ENCODE measurements around the gene EFHC1.

The EFHC1 gene

DNA sequence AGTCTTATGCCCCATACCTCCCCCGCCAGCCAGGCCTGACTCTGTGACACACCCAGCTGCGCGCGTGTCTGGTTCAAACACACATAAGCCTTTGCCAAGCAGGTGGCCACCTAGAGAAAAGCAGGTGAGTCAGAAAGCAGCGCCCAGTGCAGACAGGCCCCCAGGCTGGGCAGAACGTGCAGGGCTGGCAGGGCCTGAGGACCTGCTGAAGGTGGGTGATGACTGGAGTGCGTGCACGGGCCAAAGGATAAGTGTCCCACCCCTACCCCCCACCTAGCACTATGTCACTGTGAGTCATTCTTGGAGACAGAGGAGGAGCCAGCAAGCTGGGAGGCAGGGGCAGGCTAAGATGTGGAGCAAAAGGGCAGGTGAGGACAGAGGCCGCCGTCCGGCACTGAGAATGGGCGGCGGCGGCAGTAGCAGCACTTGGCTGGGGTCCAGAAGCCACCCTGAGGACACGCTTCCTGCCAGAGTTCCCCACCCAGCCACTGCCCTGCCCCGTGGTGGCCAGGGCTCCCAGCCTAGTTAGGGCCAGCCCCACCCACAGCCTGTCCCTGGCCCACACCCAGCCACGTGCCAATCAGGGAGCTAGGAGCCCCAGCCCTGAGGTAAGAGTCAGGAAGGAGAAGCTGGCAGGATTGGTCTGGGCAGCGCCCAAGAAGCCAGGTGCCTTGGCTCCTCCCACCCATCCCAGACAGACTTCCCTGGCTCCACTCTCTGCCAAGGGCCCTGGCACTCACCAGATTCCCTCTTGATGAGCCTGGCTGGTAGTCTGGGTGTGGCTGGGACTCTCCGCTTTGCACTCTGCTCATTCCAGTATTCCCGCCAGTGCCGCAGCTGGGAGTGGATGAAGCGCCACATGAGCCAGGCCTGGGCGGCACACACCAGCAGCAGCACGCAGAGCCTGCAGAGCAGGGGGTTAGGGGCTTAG lies 84.0 kb downstream of the EFHC1 start:
- H3K4me1 ChIP-seq (ENCODE audit: insufficient read depth, poor library complexity, severe bottlenecking): peaks cover 30% of the 10 kb centered on the region
- TF ChIP-seq, protein P1, sequence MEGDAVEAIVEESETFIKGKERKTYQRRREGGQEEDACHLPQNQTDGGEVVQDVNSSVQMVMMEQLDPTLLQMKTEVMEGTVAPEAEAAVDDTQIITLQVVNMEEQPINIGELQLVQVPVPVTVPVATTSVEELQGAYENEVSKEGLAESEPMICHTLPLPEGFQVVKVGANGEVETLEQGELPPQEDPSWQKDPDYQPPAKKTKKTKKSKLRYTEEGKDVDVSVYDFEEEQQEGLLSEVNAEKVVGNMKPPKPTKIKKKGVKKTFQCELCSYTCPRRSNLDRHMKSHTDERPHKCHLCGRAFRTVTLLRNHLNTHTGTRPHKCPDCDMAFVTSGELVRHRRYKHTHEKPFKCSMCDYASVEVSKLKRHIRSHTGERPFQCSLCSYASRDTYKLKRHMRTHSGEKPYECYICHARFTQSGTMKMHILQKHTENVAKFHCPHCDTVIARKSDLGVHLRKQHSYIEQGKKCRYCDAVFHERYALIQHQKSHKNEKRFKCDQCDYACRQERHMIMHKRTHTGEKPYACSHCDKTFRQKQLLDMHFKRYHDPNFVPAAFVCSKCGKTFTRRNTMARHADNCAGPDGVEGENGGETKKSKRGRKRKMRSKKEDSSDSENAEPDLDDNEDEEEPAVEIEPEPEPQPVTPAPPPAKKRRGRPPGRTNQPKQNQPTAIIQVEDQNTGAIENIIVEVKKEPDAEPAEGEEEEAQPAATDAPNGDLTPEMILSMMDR (IDR thresholded peaks at IDR 0.05; ENCODE audit: poor library complexity, severe bottlenecking): no peak
- DNase-seq (ENCODE audit: low spot score) (peak; percentile 100), ATAC-seq (ENCODE audit: low read depth) (peak; percentile 83)
- H3K4me3 ChIP-seq (ENCODE audit: severe bottlenecking): no peak overlapping the region
- peak overlapping the region; percentile 95 for H3K27ac ChIP-seq (ENCODE audit: poor library complexity, severe bottlenecking)
- H3K9me3 ChIP-seq (ENCODE audit: severe bottlenecking): no peaks in the 10 kb centered on the region
- peaks cover 56% of the 10 kb centered on the region for H3K36me3 ChIP-seq (ENCODE audit: low read depth)
- no peaks in the 10 kb centered on the region for H3K27me3 ChIP-seq (ENCODE audit: insufficient read depth, poor library complexity, severe bottlenecking)

DNA sequence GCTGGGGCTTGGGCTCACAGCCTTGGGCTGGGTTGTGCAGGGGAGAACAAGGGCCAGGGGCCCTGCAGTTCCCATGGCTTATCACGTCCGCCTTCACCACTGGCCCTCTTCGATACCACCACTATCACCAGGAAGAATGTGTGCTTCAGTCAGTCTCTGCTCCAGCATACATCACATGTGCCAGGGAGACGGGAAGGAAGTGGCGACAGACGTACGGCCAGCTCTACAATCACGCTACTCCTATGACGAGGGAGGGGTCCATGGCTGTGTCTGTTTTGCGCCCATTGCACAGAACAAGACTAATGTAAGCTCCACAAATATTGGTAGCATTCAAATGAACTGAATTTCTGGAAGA lies 84.6 kb downstream of the EFHC1 start:
- DNase-seq (ENCODE audit: low spot score) (no peak), ATAC-seq (ENCODE audit: low read depth) (no peak)
- Histone ChIP-seq H3K4me3 (ENCODE audit: severe bottlenecking) (no peak overlapping the region), H3K36me3 (ENCODE audit: low read depth) (peaks cover 60% of the 10 kb centered on the region), H3K4me1 (ENCODE audit: insufficient read depth, poor library complexity, severe bottlenecking) (peaks cover 25% of the 10 kb centered on the region), H3K27ac (ENCODE audit: poor library complexity, severe bottlenecking) (peak overlapping the region; percentile 95), H3K9me3 (ENCODE audit: severe bottlenecking) (no peaks in the 10 kb centered on the region), H3K27me3 (ENCODE audit: insufficient read depth, poor library complexity, severe bottlenecking) (no peaks in the 10 kb centered on the region)
- TF ChIP-seq, protein P1 (IDR thresholded peaks at IDR 0.05; ENCODE audit: poor library complexity, severe bottlenecking): no peak

DNA sequence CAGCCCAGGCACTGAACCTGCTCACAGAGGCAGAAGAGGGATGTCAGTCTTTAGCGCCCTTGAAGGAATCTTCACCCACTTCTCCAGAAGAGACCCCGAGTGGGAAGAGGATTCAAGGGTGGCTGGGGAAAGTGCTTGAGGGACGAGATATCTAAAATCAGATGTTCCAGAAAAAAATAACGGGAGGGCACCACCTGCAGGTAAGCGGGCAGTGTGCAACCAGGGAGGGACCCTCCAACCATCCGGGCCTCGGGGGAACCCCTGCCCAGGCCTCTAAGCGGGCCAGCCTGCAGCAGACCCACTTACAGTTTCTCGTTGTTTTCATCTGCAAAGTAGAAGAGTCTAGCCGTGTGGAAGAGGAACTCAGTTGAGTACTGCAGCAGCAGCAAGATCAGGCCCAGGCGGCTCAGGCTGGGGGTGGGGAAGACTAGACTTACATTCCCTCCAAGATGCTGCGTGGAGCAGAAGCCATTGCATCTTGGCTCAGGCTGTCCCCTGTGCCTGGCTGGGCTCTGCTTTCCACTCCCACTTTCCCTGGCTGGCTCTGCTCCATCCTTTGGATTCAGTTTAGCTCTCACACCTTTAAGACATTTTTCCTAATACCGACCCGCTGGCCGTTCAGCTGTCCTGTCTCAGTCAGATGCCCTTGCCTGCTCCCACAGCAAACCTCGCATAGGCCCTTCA lies 85.7 kb downstream of the EFHC1 start:
- H3K4me1 ChIP-seq (ENCODE audit: insufficient read depth, poor library complexity, severe bottlenecking): peaks cover 25% of the 10 kb centered on the region
- DNase-seq (ENCODE audit: low spot score) (no peak), ATAC-seq (ENCODE audit: low read depth) (no peak)
- no peak overlapping the region for H3K4me3 ChIP-seq (ENCODE audit: severe bottlenecking)
- TF ChIP-seq, protein P1 (IDR thresholded peaks at IDR 0.05; ENCODE audit: poor library complexity, severe bottlenecking): no peak
- no peaks in the 10 kb centered on the region for H3K27me3 ChIP-seq (ENCODE audit: insufficient read depth, poor library complexity, severe bottlenecking)
- H3K27ac ChIP-seq (ENCODE audit: poor library complexity, severe bottlenecking): peak overlapping the region; percentile 95
- H3K36me3 ChIP-seq (ENCODE audit: low read depth): peaks cover 65% of the 10 kb centered on the region
- H3K9me3 ChIP-seq (ENCODE audit: severe bottlenecking): no peaks in the 10 kb centered on the region

DNA sequence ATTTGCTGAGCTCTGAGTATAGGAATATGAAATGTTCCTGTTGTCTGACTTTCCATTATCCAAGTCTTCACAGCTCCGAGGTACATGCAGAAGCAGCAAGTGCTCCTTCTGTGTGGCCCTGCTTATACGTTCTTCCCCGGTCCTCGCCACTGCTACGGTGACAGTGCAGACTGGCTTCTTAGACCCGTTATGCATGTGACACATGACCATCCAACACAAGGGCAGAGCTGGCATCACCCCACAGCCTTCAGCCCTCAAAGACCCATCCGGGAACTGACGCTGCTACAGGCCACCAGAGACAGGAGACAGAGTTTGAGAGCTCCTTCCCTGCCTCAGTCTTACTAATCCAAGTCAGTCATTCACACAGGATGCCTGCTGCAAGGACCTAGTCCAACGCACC lies 86.3 kb downstream of the EFHC1 start:
- Histone ChIP-seq H3K27me3 (ENCODE audit: insufficient read depth, poor library complexity, severe bottlenecking) (no peaks in the 10 kb centered on the region), H3K4me3 (ENCODE audit: severe bottlenecking) (no peak overlapping the region), H3K27ac (ENCODE audit: poor library complexity, severe bottlenecking) (peak overlapping the region; percentile 95), H3K36me3 (ENCODE audit: low read depth) (peaks cover 70% of the 10 kb centered on the region), H3K4me1 (ENCODE audit: insufficient read depth, poor library complexity, severe bottlenecking) (peaks cover 30% of the 10 kb centered on the region), H3K9me3 (ENCODE audit: severe bottlenecking) (no peaks in the 10 kb centered on the region)
- ATAC-seq (ENCODE audit: low read depth) (no peak), DNase-seq (ENCODE audit: low spot score) (no peak)
- TF ChIP-seq, protein P1 (IDR thresholded peaks at IDR 0.05; ENCODE audit: poor library complexity, severe bottlenecking): no peak

Data from RWPE2 (cell line).